Activated CD8-positive, alpha-beta T cell treated with anti-CD3 and anti-CD28 coated beads for 36 hours (primary cell): ENCODE results near the gene PTPRJ. TPM values are rescaled to one million over a fixed set of nuclear protein-coding genes. Genes with fewer than 3 reads are reported as not detected.

ENCODE experiments used
- ATAC-seq: fragments of 200-7000 bp; cut with Tn5 transposase; one replicate; pipeline ENCODE4 v1.10.0; 2021; ENCODE audit warnings: mild to moderate bottlenecking, moderate library complexity
- CTCF ChIA-PET: fragments of 350-600 bp; sonication (Branson Sonifier 250); formaldehyde crosslinking; loops from one replicate; lab custom pipeline; 2021; ENCODE audit warnings: antibody characterized with exemption; lab: Charles Lee
- POLR2A ChIA-PET: fragments of 350-600 bp; sonication (Branson Sonifier 250); formaldehyde crosslinking; loops from one replicate; lab custom pipeline; 2021; ENCODE audit warnings: antibody characterized with exemption; lab: Charles Lee
- DNase-seq: peaks from one replicate; pipeline ENCODE4 v3.0.0-alpha.2; 2020
- H3K27ac Mint-ChIP-seq: one replicate; pipeline ENCODE4 v1.8.0; 2021; ENCODE audit warnings: mild to moderate bottlenecking, mixed read lengths
- H3K27me3 Mint-ChIP-seq: one replicate; pipeline ENCODE4 v1.8.0; 2021; ENCODE audit warnings: mixed read lengths
- H3K36me3 Mint-ChIP-seq: one replicate; pipeline ENCODE4 v1.8.0; 2021; ENCODE audit warnings: low read depth, mixed read lengths
- H3K4me1 Mint-ChIP-seq: one replicate; pipeline ENCODE4 v1.8.0; 2021; ENCODE audit warnings: low read depth, mixed read lengths
- H3K4me3 Mint-ChIP-seq: one replicate; pipeline ENCODE4 v1.8.0; 2021; ENCODE audit warnings: mild to moderate bottlenecking, moderate library complexity, mixed read lengths
- H3K9me3 Mint-ChIP-seq: one replicate; pipeline ENCODE4 v1.8.0; 2021; ENCODE audit warnings: mixed read lengths
- intact Hi-C: fragments of 100-400 bp; cut with micrococcal nuclease; formaldehyde crosslinking; loops from one replicate; pipeline ENCODE4 v1.10.0; 2022
- total RNA-seq, 2 experiments: library from RNA; stranded (reverse); gene quantifications; one replicate each; pipeline ENCODE4 v1.2.3, GENCODE V29; 2021
- TF ChIP-seq, protein P1 (sequence below): fragments of 200-600 bp; IDR thresholded peaks from one replicate; pipeline ENCODE4 v1.8.0; 2022; ENCODE audit warnings: antibody characterized with exemption, mild to moderate bottlenecking

PTPRJ gene
- total RNA-seq, 2 experiments from 2014 or later: 21.5 to 23.4 TPM

DNA sequence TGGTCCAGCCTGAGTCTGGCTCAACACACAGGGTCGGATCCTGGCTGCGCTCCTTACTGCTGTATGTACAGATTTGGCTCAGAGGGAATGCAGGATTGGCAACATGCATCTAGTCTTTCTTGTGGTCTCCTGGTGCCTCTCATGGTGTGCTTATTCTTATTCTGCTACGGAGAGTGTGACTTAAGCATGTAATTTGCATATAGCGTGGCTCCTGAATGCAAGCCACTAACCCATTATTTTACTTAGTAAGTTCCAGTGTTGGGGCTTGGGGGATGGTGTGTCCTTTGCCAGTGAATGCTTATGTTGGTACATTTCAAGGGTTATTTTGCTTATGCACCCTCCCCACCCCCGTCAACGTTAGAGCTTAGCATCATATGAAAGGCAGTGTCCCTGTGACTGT is 51.2 kb downstream of the PTPRJ start:
- intact Hi-C loops: no loop called here
- DNase-seq: no peak
- H3K36me3 Mint-ChIP-seq: peaks cover 10% of the 10 kb centered on the region
- TF ChIP-seq, protein P1, sequence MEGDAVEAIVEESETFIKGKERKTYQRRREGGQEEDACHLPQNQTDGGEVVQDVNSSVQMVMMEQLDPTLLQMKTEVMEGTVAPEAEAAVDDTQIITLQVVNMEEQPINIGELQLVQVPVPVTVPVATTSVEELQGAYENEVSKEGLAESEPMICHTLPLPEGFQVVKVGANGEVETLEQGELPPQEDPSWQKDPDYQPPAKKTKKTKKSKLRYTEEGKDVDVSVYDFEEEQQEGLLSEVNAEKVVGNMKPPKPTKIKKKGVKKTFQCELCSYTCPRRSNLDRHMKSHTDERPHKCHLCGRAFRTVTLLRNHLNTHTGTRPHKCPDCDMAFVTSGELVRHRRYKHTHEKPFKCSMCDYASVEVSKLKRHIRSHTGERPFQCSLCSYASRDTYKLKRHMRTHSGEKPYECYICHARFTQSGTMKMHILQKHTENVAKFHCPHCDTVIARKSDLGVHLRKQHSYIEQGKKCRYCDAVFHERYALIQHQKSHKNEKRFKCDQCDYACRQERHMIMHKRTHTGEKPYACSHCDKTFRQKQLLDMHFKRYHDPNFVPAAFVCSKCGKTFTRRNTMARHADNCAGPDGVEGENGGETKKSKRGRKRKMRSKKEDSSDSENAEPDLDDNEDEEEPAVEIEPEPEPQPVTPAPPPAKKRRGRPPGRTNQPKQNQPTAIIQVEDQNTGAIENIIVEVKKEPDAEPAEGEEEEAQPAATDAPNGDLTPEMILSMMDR: no peak
- POLR2A ChIA-PET: interaction anchor here (1.5 kb wide), 1 partner anchor 15 kb away, joined by 5 read pairs; no protein-coding TSS in a partner anchor
- ATAC-seq: peak; percentile 55
- CTCF ChIA-PET: no interaction called here
- H3K4me3 Mint-ChIP-seq: no peak overlapping the region
- peaks cover 70% of the 10 kb centered on the region for H3K4me1 Mint-ChIP-seq
- H3K27me3 Mint-ChIP-seq: no peaks in the 10 kb centered on the region
- H3K27ac Mint-ChIP-seq: peak overlapping the region; percentile 24
- H3K9me3 Mint-ChIP-seq: no peaks in the 10 kb centered on the region

DNA sequence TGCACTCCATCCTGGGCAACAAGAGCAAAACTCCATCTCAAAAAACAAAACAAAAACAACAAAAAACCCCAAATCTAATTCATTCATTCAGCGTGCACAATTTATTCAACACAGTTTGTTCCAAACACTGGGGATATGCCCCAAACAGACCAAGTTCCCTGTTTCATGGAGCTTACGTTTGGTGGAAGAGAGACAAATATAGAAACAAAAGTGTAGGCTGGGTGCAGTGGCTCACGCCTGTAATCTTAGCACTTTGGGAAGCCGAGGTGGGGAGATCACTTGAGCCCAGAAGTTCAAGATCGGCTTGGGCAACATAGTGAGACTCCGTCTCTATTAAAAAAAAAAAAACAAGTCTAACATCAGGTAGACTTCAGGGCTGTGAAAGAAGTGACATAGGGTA is 52.4 kb downstream of the PTPRJ start:
- POLR2A ChIA-PET: interaction anchor here (1.5 to 2.8 kb wide), 2 partner anchors 11 to 14 kb away, joined by 5 to 13 read pairs; no protein-coding TSS in a partner anchor
- no peak for DNase-seq
- Mint-ChIP-seq H3K9me3 (no peaks in the 10 kb centered on the region), H3K4me1 (peaks cover 73% of the 10 kb centered on the region), H3K36me3 (peaks cover 12% of the 10 kb centered on the region), H3K27me3 (no peaks in the 10 kb centered on the region), H3K4me3 (no peak overlapping the region), H3K27ac (no peak overlapping the region)
- ATAC-seq: no peak
- CTCF ChIA-PET: interaction anchor here (1.0 kb wide), 1 partner anchor 27 kb away, joined by 3 read pairs; no protein-coding TSS in a partner anchor
- TF ChIP-seq, protein P1: no peak
- intact Hi-C loops: no loop called here

DNA sequence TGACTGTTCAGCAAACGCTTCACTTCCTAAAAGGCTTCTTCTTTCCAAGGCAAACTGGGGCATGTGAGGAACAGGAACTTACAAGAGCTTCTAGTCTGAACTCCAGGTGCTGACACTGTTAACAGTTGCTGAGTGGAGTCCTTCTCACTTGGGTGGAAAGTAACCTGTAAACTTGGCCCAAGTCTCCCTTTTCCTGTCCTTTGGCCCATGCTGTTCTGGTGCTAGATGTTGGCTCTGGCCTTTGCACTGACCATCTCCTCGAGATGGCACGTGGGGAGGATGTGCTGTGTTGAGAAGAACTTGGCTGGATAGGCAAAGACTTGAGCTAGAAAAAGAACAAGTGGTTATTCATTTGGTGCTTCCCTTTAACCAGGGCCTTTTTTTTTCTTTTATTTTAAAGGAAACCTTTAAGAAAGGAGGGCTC is 53.6 kb downstream of the PTPRJ start:
- ChIA-PET CTCF (interaction anchor here (0.6 to 1.5 kb wide), 3 partner anchors 10 to 26 kb away, joined by 3 to 4 read pairs (median 3); no protein-coding TSS in a partner anchor), POLR2A (interaction anchor here (1.3 to 2.8 kb wide), 2 partner anchors 9 to 11 kb away, joined by 3 to 13 read pairs; no protein-coding TSS in a partner anchor)
- Mint-ChIP-seq H3K4me1 (peaks cover 69% of the 10 kb centered on the region), H3K27ac (peak overlapping the region; percentile 53), H3K9me3 (no peaks in the 10 kb centered on the region), H3K27me3 (no peaks in the 10 kb centered on the region), H3K4me3 (no peak overlapping the region), H3K36me3 (peaks cover 10% of the 10 kb centered on the region)
- intact Hi-C loops: no loop called here
- TF ChIP-seq, protein P1: no peak
- ATAC-seq (no peak), DNase-seq (no peak)

DNA sequence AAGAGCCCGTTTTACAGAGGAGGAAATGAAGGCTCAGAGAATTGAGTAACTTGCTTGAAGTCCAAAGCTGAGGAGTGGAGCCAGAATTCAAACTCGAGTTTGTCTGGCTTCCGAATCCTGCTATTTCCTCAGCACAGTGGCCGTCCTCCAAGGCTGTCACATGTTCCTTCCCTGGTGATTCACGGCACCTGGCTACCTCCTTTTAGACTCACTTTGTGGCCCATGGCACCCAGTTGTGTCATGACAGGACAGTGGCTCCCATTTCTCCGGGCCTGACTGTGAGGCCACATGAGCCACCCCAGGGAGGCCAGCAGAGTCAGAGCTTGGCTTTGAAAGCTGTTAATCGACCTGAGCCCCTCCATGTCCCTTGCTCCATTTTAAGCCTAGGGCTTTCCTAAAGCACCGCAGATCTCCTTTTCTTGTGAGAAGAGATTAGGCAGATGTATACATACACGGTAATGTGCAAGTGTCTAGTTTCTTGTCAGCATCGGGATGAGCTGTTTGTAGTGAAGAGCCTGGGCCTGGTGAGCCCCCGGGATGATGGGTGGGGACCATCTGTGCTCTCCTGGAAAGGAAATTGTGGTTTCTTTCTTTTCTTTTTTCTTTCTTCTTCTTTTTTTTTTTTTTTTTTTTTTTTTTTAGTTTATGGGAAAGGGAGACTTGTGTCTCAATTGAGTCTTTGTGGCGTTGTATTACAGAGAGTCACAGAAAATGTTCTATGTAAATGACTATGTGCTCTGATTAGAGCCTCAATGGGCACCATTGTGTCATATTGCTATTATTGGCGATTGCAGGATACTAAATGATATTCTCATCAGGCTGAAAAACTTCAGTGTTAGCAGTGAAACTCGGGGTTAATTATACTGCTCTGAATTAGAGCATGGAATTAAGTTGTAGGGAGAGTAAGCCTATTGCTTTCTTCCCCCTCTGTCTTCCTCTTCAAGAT is 54.8 kb downstream of the PTPRJ start:
- peaks cover 10% of the 10 kb centered on the region for H3K36me3 Mint-ChIP-seq

More for the DNA sequence above, 54.8 kb downstream of the PTPRJ start:
- DNase-seq (no peak), ATAC-seq (peak; percentile 10)
- Mint-ChIP-seq H3K27ac (no peak overlapping the region), H3K4me3 (no peak overlapping the region), H3K9me3 (no peaks in the 10 kb centered on the region), H3K4me1 (peaks cover 58% of the 10 kb centered on the region), H3K27me3 (no peaks in the 10 kb centered on the region)
- CTCF ChIA-PET: interaction anchor here (0.6 to 1.8 kb wide), 4 partner anchors 72 to 136 kb away, joined by 3 to 5 read pairs (median 3); no protein-coding TSS in a partner anchor
- intact Hi-C loops: no loop called here
- POLR2A ChIA-PET: interaction anchor here (0.6 to 2.8 kb wide), 2 partner anchors 8 to 28 kb away, joined by 3 to 13 read pairs; no protein-coding TSS in a partner anchor
- TF ChIP-seq, protein P1: no peak
